Measurements from ENCODE around the gene PHLDB3.

GRCh38 chr19:43429395-43429794, 75.2 kb downstream of the PHLDB3 start:
- no peak for TF ChIP-seq CTCF (IDR thresholded peaks at IDR 0.05)
- no peak for TF ChIP-seq POLR2AphosphoS5 (IDR thresholded peaks at IDR 0.05)
